ENCODE measurements around the gene IGLON5. TPM values are rescaled to one million over a fixed set of nuclear protein-coding genes. Genes with fewer than 3 reads are reported as not detected.

Gene IGLON5
- total RNA-seq, 1 donor from 2014 or later = not detected

GRCh38 chr19:51368366-51369282, 57.2 kb downstream of the IGLON5 start, which contains the start of gene CLDND2:
Gene CLDND2 (minus strand): TSS chr19:51369003. CDS start chr19:51368577, 426 bp downstream.
- intact Hi-C loops (cut with DNase I) = no loop called here
- TF ChIP-seq, protein P1, sequence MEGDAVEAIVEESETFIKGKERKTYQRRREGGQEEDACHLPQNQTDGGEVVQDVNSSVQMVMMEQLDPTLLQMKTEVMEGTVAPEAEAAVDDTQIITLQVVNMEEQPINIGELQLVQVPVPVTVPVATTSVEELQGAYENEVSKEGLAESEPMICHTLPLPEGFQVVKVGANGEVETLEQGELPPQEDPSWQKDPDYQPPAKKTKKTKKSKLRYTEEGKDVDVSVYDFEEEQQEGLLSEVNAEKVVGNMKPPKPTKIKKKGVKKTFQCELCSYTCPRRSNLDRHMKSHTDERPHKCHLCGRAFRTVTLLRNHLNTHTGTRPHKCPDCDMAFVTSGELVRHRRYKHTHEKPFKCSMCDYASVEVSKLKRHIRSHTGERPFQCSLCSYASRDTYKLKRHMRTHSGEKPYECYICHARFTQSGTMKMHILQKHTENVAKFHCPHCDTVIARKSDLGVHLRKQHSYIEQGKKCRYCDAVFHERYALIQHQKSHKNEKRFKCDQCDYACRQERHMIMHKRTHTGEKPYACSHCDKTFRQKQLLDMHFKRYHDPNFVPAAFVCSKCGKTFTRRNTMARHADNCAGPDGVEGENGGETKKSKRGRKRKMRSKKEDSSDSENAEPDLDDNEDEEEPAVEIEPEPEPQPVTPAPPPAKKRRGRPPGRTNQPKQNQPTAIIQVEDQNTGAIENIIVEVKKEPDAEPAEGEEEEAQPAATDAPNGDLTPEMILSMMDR (IDR thresholded peaks at IDR 0.05) = no peak
- Histone ChIP-seq H3K4me3 (peak within 1 kb of the TSS; percentile 85), H3K9me3 (no peaks in the 10 kb centered on the region), H3K4me1 (peaks cover 9% of the 10 kb centered on the region), H3K27me3 (no peaks in the 10 kb centered on the region), H3K36me3 (no peaks in the 10 kb centered on the region), H3K27ac (peak within 1 kb of the TSS; percentile 83)
- ATAC-seq (no peak), DNase-seq (no peak)

DNA sequence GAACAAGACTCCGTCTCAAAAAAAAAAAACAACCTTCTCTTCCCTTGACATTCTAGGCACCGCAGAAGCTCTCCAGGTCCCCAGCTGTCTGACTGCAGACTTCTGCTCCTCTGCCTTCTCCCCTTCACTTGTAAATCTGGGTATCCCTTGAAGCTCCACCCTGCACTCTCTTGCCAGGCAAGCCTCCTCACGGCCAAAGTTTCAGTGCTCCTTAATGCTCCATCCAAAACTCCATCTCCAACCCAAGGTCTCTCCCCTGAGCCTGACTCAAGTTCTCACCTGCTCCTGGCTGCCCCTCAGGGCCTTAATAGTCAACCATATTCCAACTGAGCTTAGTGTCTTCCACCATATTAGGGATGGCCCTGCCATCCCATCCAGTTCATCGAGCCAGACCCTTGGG, 58.8 kb downstream of the IGLON5 start:
- H3K27ac ChIP-seq = no peak overlapping the region
- no peaks in the 10 kb centered on the region for H3K27me3 ChIP-seq
- intact Hi-C loops (cut with DNase I) = no loop called here
- TF ChIP-seq, protein P1 (IDR thresholded peaks at IDR 0.05) = no peak
- H3K36me3 ChIP-seq = no peaks in the 10 kb centered on the region
- peaks cover 5% of the 10 kb centered on the region for H3K4me1 ChIP-seq
- no peak for ATAC-seq
- H3K9me3 ChIP-seq = no peaks in the 10 kb centered on the region
- H3K4me3 ChIP-seq = no peak overlapping the region
- no peak for DNase-seq

GRCh38 chr19:51371186-51371690, 59.8 kb downstream of the IGLON5 start:
- Histone ChIP-seq H3K36me3 (no peaks in the 10 kb centered on the region), H3K4me3 (peak overlapping the region; percentile 28), H3K27ac (no peak overlapping the region), H3K4me1 (no peaks in the 10 kb centered on the region), H3K9me3 (no peaks in the 10 kb centered on the region), H3K27me3 (no peaks in the 10 kb centered on the region)
- TF ChIP-seq, protein P1 (IDR thresholded peaks at IDR 0.05) = no peak
- intact Hi-C loops (cut with DNase I) = no loop called here
- no peak for DNase-seq
- no peak for ATAC-seq

DNA sequence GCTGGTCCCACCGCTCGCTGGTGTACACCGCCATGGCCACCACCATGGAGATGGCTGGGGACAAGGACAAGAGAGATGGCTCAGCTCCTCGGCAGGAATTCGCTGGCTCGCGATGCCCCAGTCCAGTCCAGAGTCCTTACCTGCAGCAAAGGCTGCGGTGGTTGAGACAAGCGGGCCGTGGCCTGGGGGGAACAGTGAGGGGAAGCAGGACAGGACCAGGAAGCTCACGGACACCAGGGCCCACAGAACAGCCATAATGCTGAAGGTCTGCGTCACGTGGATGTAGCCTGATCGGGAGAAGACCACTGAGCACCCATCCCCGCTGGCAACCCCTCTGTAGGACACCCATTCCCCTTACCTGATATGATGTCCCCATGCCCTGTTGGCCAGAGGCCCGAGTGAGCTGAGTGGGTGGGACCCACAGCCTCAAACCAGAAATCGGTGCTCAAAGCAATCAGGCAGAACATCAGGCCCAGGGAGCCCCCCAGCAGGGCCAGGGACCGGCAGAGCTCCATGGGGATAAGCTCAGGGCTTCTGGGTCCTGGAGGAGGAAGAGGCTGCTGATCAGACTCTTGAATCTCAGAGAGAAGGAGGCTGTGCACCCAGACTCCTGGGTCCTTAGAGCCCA, 60.7 kb downstream of the IGLON5 start:
- intact Hi-C loops (cut with DNase I) = no loop called here
- H3K27me3 ChIP-seq = no peaks in the 10 kb centered on the region
- DNase-seq (no peak), ATAC-seq (no peak)
- peak overlapping the region; percentile 65 for H3K27ac ChIP-seq
- no peaks in the 10 kb centered on the region for H3K4me1 ChIP-seq
- H3K4me3 ChIP-seq = peak overlapping the region; percentile 28
- TF ChIP-seq, protein P1 (IDR thresholded peaks at IDR 0.05) = no peak
- no peaks in the 10 kb centered on the region for H3K9me3 ChIP-seq
- no peaks in the 10 kb centered on the region for H3K36me3 ChIP-seq

DNA sequence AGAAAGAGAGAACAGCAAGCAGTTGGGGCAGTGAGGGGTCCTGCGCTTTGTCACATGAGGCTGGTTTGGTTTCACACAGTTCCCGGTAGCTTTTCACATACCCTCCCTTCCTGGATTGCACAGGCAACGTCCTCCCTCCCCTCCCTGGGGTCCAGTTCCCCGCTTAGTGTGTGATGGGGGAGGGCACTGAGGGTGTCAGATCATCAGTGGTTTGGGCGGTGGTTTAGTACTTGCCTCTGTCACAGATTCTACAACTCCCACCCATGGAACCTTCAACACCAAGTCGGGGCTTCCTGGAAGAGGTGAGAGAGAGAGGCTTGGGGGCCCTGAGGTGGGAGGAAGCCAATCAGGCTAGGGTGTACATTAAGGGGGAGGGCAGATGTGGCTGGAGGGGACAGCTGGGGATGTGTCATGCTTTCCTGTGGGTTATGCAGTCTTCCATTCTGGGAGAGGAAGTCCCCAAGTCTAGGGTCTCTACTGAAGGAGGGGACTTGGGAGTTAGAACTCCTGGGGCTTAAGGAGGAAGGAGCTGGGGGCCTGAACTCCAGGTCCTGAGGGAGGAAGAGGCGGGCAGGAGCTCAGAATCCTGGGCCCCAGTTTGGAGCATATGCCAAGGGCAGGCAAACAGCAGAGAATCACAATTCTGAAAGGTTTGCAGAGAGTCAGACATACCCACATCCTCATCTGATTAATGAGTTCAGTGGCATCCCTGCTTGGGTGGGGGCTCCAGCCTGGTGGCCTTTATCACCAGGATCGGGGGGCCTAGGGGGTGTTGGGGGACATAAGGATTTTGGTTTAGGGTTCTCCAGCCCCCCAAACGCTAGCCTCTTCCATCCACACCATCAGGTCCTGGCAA, 61.4 kb downstream of the IGLON5 start, which contains the start of gene NKG7:
Gene NKG7, minus strand, starts transcription at position 6 of the 856 bp plus-strand sequence. CDS start 119 bp downstream, outside the sequence.
- no peak for DNase-seq
- H3K27me3 ChIP-seq = no peaks in the 10 kb centered on the region
- no peaks in the 10 kb centered on the region for H3K9me3 ChIP-seq
- peak within 1 kb of the TSS; percentile 28 for H3K4me3 ChIP-seq
- no peaks in the 10 kb centered on the region for H3K4me1 ChIP-seq
- peak; percentile 45 for ATAC-seq
- H3K36me3 ChIP-seq = no peaks in the 10 kb centered on the region
- intact Hi-C loops (cut with DNase I) = no loop called here
- peak within 1 kb of the TSS; percentile 65 for H3K27ac ChIP-seq
- TF ChIP-seq, protein P1 (IDR thresholded peaks at IDR 0.05) = no peak

All from upper lobe of right lung (tissue), 1 donor.